K562 (cell line): ENCODE results near the gene GMPR2. TPM values are rescaled to one million over a fixed set of nuclear protein-coding genes. Genes with fewer than 3 reads are reported as not detected.

Source experiments
- CHD2 ChIP-seq: IDR thresholded peaks from 2 replicates; pipeline ENCODE4 v1.6.1; 2011; ENCODE audit warnings: low read depth, low read length
- ELF2 ChIP-seq: fragments of 250-450 bp; sonication (Bioruptor Pico); IDR thresholded peaks from 2 replicates; pipeline ENCODE4 v1.5.0; 2021; ENCODE audit warnings: mild to moderate bottlenecking
- HIVEP1 ChIP-seq: fragments of 250-450 bp; sonication (Bioruptor Pico); IDR thresholded peaks from 2 replicates; pipeline ENCODE4 v1.4.0; 2020; ENCODE audit warnings: mild to moderate bottlenecking
- TBP ChIP-seq: optimal IDR thresholded peaks from 2 replicates; pipeline ENCODE3; 2011; ENCODE audit warnings: low read depth, low read length, improper control_type of control experiment
- XRCC4 ChIP-seq: IDR thresholded peaks from one replicate; pipeline ENCODE4 v1.6.1; 2011; ENCODE audit not compliant: insufficient read depth, insufficient read length; ENCODE audit errors: extremely low read depth
- ZNF133 ChIP-seq: fragments of 250-450 bp; sonication (Bioruptor Pico); IDR thresholded peaks from 2 replicates; pipeline ENCODE4 v1.4.0; 2020; ENCODE audit warnings: mild to moderate bottlenecking
- polyA plus RNA-seq, 8 experiments: library from polyadenylated mRNA; depleted of rRNA in 4 of 8; stranded (reverse) in 5 of 8; unstranded in 3 of 8; fragments of >200 nt; fragmentation: Nextera tagmentation in 2 of 8; fragmentation: Illumina TruSeq in 1 of 8; extraction: Ambion mirVana in 2 of 8; extraction: Trizol in 1 of 8; gene quantifications; 2 replicates each; pipeline versions ENCODE4 v1.2.1 to v1.2.3, GENCODE V29; 2011 to 2014; ENCODE audit warnings: inconsistent platforms in 1 of 8, missing spikeins in 1 of 8
- total RNA-seq, 7 experiments: library from RNA; depleted of rRNA in 6 of 7; stranded (reverse); fragments of >200 nt in 6 of 7; fragmentation: Illumina TruSeq in 2 of 7; extraction: Trizol in 2 of 7; gene quantifications; 2 replicates each; pipeline versions ENCODE4 v1.2.1 to v1.2.3, GENCODE V29; 2011 to 2021; ENCODE audit warnings: low replicate concordance in 1 of 7
- TF ChIP-seq, protein P1 (sequence below): sonication (generic); formaldehyde crosslinking; IDR thresholded peaks from 2 replicates; pipeline ENCODE4 v1.8.0; 2023; ENCODE audit warnings: mild to moderate bottlenecking, missing genetic modification reagents
- TF ChIP-seq, protein P2 (sequence below): fragments of 200-800 bp; sonication (Bioruptor generic); IDR thresholded peaks from 2 replicates; pipeline ENCODE4 v1.6.1; 2017; ENCODE audit warnings: missing genetic modification characterization, missing compliant biosample characterization
- TF ChIP-seq, protein P3 (sequence below): fragments of 450-650 bp; IDR thresholded peaks from 2 replicates; pipeline ENCODE4 v1.6.1; 2017; ENCODE audit warnings: antibody characterized with exemption, mild to moderate bottlenecking
- TF ChIP-seq, protein P4 (sequence below), 2 experiments: fragments of 450-650 bp; IDR thresholded peaks; 2 replicates each; pipeline ENCODE4 v1.6.1; 2018; ENCODE audit warnings: mild to moderate bottlenecking in 2 of 2, low read depth in 1 of 2; ENCODE audit not compliant: partially characterized antibody in 2 of 2

The GMPR2 gene
- total and polyA plus RNA-seq, 9 of the 15 experiments (the other 6 are each of a cell fraction or from before 2014, with no cell fraction given) = 26.4 to 67.4 (median 36.3) TPM

DNA sequence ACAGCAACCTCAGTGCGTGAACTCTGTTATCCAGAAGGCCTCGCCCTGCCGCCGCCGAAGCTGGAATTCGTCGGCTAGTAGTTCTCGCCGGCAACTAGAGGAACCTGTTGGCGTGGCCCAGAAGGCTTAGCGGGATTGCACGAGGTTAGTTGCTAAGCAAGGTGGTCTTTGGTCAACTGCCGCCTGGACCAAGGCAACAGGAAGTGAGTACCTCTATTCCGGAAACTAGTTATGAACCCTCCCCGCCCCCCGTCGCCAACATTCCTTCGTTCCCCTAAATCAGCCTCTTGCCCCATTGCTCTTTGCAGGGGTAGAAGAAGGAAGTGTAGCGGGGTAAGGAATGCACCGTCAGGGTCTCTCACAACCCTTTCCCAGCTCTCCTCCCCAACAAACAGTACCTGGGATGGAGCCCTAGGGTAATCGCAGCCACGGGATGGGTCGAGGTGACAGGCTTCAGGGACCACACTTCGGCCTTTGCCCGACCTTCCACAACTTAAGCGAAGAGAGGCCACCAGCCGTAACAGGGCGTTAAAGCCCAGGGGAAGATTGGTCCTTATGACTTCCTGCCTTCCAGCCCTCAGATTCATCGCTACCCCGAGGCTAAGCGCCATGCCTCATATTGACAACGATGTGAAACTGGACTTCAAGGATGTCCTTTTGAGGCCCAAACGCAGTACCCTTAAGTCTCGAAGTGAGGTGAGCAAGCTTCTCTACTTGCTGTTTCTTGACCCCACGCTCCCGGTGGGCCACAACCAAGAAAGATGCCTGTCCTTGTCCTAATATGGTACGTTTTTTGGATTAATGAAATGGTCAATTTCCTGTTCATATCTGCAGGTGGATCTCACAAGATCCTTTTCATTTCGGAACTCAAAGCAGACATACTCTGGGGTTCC, at the start of gene GMPR2 (continued):
- TF ChIP-seq, protein P1, sequence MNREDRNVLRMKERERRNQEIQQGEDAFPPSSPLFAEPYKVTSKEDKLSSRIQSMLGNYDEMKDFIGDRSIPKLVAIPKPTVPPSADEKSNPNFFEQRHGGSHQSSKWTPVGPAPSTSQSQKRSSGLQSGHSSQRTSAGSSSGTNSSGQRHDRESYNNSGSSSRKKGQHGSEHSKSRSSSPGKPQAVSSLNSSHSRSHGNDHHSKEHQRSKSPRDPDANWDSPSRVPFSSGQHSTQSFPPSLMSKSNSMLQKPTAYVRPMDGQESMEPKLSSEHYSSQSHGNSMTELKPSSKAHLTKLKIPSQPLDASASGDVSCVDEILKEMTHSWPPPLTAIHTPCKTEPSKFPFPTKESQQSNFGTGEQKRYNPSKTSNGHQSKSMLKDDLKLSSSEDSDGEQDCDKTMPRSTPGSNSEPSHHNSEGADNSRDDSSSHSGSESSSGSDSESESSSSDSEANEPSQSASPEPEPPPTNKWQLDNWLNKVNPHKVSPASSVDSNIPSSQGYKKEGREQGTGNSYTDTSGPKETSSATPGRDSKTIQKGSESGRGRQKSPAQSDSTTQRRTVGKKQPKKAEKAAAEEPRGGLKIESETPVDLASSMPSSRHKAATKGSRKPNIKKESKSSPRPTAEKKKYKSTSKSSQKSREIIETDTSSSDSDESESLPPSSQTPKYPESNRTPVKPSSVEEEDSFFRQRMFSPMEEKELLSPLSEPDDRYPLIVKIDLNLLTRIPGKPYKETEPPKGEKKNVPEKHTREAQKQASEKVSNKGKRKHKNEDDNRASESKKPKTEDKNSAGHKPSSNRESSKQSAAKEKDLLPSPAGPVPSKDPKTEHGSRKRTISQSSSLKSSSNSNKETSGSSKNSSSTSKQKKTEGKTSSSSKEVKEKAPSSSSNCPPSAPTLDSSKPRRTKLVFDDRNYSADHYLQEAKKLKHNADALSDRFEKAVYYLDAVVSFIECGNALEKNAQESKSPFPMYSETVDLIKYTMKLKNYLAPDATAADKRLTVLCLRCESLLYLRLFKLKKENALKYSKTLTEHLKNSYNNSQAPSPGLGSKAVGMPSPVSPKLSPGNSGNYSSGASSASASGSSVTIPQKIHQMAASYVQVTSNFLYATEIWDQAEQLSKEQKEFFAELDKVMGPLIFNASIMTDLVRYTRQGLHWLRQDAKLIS (CRISPR knock-in tag) = no peak
- TF ChIP-seq, protein P2, sequence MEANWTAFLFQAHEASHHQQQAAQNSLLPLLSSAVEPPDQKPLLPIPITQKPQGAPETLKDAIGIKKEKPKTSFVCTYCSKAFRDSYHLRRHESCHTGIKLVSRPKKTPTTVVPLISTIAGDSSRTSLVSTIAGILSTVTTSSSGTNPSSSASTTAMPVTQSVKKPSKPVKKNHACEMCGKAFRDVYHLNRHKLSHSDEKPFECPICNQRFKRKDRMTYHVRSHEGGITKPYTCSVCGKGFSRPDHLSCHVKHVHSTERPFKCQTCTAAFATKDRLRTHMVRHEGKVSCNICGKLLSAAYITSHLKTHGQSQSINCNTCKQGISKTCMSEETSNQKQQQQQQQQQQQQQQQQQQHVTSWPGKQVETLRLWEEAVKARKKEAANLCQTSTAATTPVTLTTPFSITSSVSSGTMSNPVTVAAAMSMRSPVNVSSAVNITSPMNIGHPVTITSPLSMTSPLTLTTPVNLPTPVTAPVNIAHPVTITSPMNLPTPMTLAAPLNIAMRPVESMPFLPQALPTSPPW (CRISPR knock-in tag) = peak; percentile 62
- TF ChIP-seq ELF2 = 0 out of 2 replicates have a peak, but pooled peaks have one; percentile 30
- TF ChIP-seq, protein P3, sequence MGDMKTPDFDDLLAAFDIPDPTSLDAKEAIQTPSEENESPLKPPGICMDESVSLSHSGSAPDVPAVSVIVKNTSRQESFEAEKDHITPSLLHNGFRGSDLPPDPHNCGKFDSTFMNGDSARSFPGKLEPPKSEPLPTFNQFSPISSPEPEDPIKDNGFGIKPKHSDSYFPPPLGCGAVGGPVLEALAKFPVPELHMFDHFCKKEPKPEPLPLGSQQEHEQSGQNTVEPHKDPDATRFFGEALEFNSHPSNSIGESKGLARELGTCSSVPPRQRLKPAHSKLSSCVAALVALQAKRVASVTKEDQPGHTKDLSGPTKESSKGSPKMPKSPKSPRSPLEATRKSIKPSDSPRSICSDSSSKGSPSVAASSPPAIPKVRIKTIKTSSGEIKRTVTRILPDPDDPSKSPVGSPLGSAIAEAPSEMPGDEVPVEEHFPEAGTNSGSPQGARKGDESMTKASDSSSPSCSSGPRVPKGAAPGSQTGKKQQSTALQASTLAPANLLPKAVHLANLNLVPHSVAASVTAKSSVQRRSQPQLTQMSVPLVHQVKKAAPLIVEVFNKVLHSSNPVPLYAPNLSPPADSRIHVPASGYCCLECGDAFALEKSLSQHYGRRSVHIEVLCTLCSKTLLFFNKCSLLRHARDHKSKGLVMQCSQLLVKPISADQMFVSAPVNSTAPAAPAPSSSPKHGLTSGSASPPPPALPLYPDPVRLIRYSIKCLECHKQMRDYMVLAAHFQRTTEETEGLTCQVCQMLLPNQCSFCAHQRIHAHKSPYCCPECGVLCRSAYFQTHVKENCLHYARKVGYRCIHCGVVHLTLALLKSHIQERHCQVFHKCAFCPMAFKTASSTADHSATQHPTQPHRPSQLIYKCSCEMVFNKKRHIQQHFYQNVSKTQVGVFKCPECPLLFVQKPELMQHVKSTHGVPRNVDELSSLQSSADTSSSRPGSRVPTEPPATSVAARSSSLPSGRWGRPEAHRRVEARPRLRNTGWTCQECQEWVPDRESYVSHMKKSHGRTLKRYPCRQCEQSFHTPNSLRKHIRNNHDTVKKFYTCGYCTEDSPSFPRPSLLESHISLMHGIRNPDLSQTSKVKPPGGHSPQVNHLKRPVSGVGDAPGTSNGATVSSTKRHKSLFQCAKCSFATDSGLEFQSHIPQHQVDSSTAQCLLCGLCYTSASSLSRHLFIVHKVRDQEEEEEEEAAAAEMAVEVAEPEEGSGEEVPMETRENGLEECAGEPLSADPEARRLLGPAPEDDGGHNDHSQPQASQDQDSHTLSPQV = 0 out of 2 replicates have a peak, but pooled peaks have one; percentile 13
- no peak for TF ChIP-seq CHD2
- TF ChIP-seq HIVEP1 (CRISPR knock-in tag) = no peak
- peak; percentile 5 for TF ChIP-seq TBP
- TF ChIP-seq, protein P4, sequence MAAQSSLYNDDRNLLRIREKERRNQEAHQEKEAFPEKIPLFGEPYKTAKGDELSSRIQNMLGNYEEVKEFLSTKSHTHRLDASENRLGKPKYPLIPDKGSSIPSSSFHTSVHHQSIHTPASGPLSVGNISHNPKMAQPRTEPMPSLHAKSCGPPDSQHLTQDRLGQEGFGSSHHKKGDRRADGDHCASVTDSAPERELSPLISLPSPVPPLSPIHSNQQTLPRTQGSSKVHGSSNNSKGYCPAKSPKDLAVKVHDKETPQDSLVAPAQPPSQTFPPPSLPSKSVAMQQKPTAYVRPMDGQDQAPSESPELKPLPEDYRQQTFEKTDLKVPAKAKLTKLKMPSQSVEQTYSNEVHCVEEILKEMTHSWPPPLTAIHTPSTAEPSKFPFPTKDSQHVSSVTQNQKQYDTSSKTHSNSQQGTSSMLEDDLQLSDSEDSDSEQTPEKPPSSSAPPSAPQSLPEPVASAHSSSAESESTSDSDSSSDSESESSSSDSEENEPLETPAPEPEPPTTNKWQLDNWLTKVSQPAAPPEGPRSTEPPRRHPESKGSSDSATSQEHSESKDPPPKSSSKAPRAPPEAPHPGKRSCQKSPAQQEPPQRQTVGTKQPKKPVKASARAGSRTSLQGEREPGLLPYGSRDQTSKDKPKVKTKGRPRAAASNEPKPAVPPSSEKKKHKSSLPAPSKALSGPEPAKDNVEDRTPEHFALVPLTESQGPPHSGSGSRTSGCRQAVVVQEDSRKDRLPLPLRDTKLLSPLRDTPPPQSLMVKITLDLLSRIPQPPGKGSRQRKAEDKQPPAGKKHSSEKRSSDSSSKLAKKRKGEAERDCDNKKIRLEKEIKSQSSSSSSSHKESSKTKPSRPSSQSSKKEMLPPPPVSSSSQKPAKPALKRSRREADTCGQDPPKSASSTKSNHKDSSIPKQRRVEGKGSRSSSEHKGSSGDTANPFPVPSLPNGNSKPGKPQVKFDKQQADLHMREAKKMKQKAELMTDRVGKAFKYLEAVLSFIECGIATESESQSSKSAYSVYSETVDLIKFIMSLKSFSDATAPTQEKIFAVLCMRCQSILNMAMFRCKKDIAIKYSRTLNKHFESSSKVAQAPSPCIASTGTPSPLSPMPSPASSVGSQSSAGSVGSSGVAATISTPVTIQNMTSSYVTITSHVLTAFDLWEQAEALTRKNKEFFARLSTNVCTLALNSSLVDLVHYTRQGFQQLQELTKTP (IDR thresholded peaks at IDR 0.05; ENCODE audit: low read depth in 1 of 2, partially characterized antibody in 2 of 2) = peak in 1 of 2 experiments; percentile 20
- no peak for TF ChIP-seq XRCC4
- TF ChIP-seq ZNF133 = no peak
